HG03064 (cell line): ENCODE data around the gene CCDC122.

Experiments used
- ATAC-seq: cut with Tn5 transposase; IDR thresholded peaks from one replicate; pipeline ENCODE4 v1.9.1; 2021; ENCODE audit warnings: low read depth; ENCODE audit not compliant: unreplicated experiment

CCDC122 gene

GRCh38 chr13:43805071-43805468 lies 74.5 kb downstream of the CCDC122 start:
- no peak for ATAC-seq

- no peak for ATAC-seq
Observed at GRCh38 chr13:43804461-43805070, 75.0 kb downstream of the CCDC122 start.

GRCh38 chr13:43802511-43802910 lies 77.0 kb downstream of the CCDC122 start:
- ATAC-seq, result no peak

- no peak for ATAC-seq
Observed at GRCh38 chr13:43800828-43801227, 78.7 kb downstream of the CCDC122 start.

- ATAC-seq, result no peak
Observed at GRCh38 chr13:43799191-43799590, 80.3 kb downstream of the CCDC122 start.

- no peak for ATAC-seq
Observed at GRCh38 chr13:43797869-43798268, 81.7 kb downstream of the CCDC122 start.

GRCh38 chr13:43797159-43797558 lies 82.4 kb downstream of the CCDC122 start:
- ATAC-seq, result no peak

- ATAC-seq, result no peak
Observed at GRCh38 chr13:43794416-43794815, 85.1 kb downstream of the CCDC122 start.

GRCh38 chr13:43792076-43792881 lies 87.3 kb downstream of the CCDC122 start:
- ATAC-seq, result no peak

GRCh38 chr13:43787997-43788396 lies 91.5 kb downstream of the CCDC122 start:
- no peak for ATAC-seq

GRCh38 chr13:43787518-43787891 lies 92.0 kb downstream of the CCDC122 start:
- no peak for ATAC-seq

- ATAC-seq, result no peak
Observed at GRCh38 chr13:43786766-43787517, 92.6 kb downstream of the CCDC122 start, which contains the start of gene ENOX1. Gene ENOX1, minus strand, starts transcription at chr13:43786972.

GRCh38 chr13:43786472-43786765 lies 93.1 kb downstream of the CCDC122 start:
- ATAC-seq, result no peak
